Mesenchymal stem cell (in vitro differentiated cells and primary cell): ENCODE data around the gene HDGF.

Experiments used
- DNase-seq: peaks from one replicate; pipeline ENCODE4 v3.0.0-alpha.2; 2013
- H2AFZ ChIP-seq: one replicate; pipeline ENCODE4 v1.6.1; 2013; ENCODE audit warnings: low read depth, mild to moderate bottlenecking, control low read depth, inconsistent platforms, low read length, moderate library complexity
- H2AK5ac ChIP-seq: 2 replicates; pipeline ENCODE4 v1.6.1; 2013; ENCODE audit warnings: low read length, moderate library complexity, mild to moderate bottlenecking, inconsistent platforms; ENCODE audit not compliant: severe bottlenecking
- H2BK120ac ChIP-seq: one replicate; pipeline ENCODE4 v1.6.1; 2013; ENCODE audit warnings: low read depth, mild to moderate bottlenecking, inconsistent platforms, low read length, moderate library complexity
- H2BK12ac ChIP-seq, 2 experiments: one replicate each; pipeline ENCODE4 v1.6.1; 2013; ENCODE audit warnings: inconsistent platforms in 2 of 2, low read length in 2 of 2, mild to moderate bottlenecking in 2 of 2, moderate library complexity in 2 of 2, control low read depth in 1 of 2
- H2BK15ac ChIP-seq: one replicate; pipeline ENCODE4 v1.6.1; 2013; ENCODE audit warnings: mild to moderate bottlenecking, low read depth, inconsistent platforms; ENCODE audit not compliant: poor library complexity, severe bottlenecking
- H2BK5ac ChIP-seq: 2 replicates; pipeline ENCODE4 v1.6.1; 2013; ENCODE audit warnings: low read depth, mild to moderate bottlenecking, low read length, control low read depth, inconsistent platforms; ENCODE audit not compliant: poor library complexity, severe bottlenecking
- H3K14ac ChIP-seq, 2 experiments: one replicate each; pipeline ENCODE4 v1.6.1; 2013; ENCODE audit warnings: inconsistent platforms in 2 of 2, low read length in 2 of 2, control low read depth in 1 of 2, mild to moderate bottlenecking in 1 of 2, moderate library complexity in 1 of 2
- H3K18ac ChIP-seq, 2 experiments: one replicate each; pipeline ENCODE4 v1.6.1; 2013; ENCODE audit warnings: inconsistent platforms in 2 of 2, low read length in 2 of 2, control low read depth in 1 of 2, low read depth in 1 of 2, mild to moderate bottlenecking in 1 of 2
- H3K23ac ChIP-seq, 2 experiments: one replicate each; pipeline ENCODE4 v1.6.1; 2013; ENCODE audit warnings: inconsistent platforms in 2 of 2, low read length in 2 of 2, mild to moderate bottlenecking in 2 of 2, moderate library complexity in 2 of 2, control low read depth in 1 of 2
- H3K27ac ChIP-seq: 2 replicates; pipeline ENCODE4 v1.5.1; 2013; ENCODE audit warnings: mild to moderate bottlenecking, moderate library complexity, low read length, control low read depth, inconsistent platforms; ENCODE audit not compliant: poor library complexity, severe bottlenecking
- H3K27me3 ChIP-seq, 2 experiments: 2 replicates each; pipeline versions ENCODE4 v1.6.1 to v1.7.0; 2013; ENCODE audit warnings: low read length in 2 of 2, mild to moderate bottlenecking in 2 of 2, moderate library complexity in 2 of 2, control low read depth in 1 of 2, inconsistent platforms in 1 of 2; ENCODE audit not compliant: control insufficient read depth in 1 of 2, insufficient read depth in 1 of 2
- H3K36me3 ChIP-seq, 2 experiments: 2 replicates each; pipeline versions ENCODE4 v1.6.1 to v1.7.0; 2013; ENCODE audit warnings: low read length in 2 of 2, control low read depth in 1 of 2, inconsistent platforms in 1 of 2, low read depth in 1 of 2, mild to moderate bottlenecking in 1 of 2; ENCODE audit not compliant: insufficient read depth in 2 of 2, control insufficient read depth in 1 of 2
- H3K4ac ChIP-seq, 2 experiments: one replicate each; pipeline ENCODE4 v1.6.1; 2013; ENCODE audit warnings: inconsistent platforms in 2 of 2, low read length in 2 of 2, mild to moderate bottlenecking in 2 of 2, moderate library complexity in 2 of 2, control low read depth in 1 of 2, low read depth in 1 of 2
- H3K4me1 ChIP-seq: 2 replicates; pipeline ENCODE4 v1.6.1; 2013; ENCODE audit warnings: low read depth, low read length, control low read depth; ENCODE audit not compliant: control insufficient read depth, insufficient read depth
- H3K4me2 ChIP-seq: 2 replicates; pipeline ENCODE4 v1.6.1; 2013; ENCODE audit warnings: low read length, mild to moderate bottlenecking, inconsistent platforms; ENCODE audit not compliant: poor library complexity, severe bottlenecking
- H3K4me3 ChIP-seq, 2 experiments: 2 replicates each; pipeline versions ENCODE4 v1.5.1 to v1.7.0; 2013; ENCODE audit warnings: low read length in 2 of 2, mild to moderate bottlenecking in 2 of 2, control low read depth in 1 of 2, low read depth in 1 of 2; ENCODE audit not compliant: insufficient read depth in 1 of 2
- H3K79me1 ChIP-seq: replicated peaks from 2 replicates; pipeline ENCODE4 v1.6.1; 2013; ENCODE audit warnings: mild to moderate bottlenecking, control low read depth, low read length, inconsistent platforms; ENCODE audit not compliant: poor library complexity, severe bottlenecking
- H3K9ac ChIP-seq: 2 replicates; pipeline ENCODE4 v1.7.0; 2013; ENCODE audit warnings: mild to moderate bottlenecking, low read length, moderate library complexity
- H3K9me3 ChIP-seq: 2 replicates; pipeline ENCODE4 v1.7.0; 2013; ENCODE audit warnings: mild to moderate bottlenecking, low read length; ENCODE audit not compliant: control insufficient read depth
- H4K8ac ChIP-seq: one replicate; pipeline ENCODE4 v1.6.1; 2013; ENCODE audit warnings: inconsistent platforms, mild to moderate bottlenecking, low read length, moderate library complexity
- H4K91ac ChIP-seq: one replicate; pipeline ENCODE4 v1.6.1; 2013; ENCODE audit warnings: mild to moderate bottlenecking, low read length, inconsistent platforms
- WGBS: methylation state at CpG from one replicate; pipeline ENCODE4 v1.1.7; 2013; ENCODE audit warnings: mixed read lengths; 5-methylcytosine and 5-hydroxymethylcytosine counted together

Gene HDGF

DNA sequence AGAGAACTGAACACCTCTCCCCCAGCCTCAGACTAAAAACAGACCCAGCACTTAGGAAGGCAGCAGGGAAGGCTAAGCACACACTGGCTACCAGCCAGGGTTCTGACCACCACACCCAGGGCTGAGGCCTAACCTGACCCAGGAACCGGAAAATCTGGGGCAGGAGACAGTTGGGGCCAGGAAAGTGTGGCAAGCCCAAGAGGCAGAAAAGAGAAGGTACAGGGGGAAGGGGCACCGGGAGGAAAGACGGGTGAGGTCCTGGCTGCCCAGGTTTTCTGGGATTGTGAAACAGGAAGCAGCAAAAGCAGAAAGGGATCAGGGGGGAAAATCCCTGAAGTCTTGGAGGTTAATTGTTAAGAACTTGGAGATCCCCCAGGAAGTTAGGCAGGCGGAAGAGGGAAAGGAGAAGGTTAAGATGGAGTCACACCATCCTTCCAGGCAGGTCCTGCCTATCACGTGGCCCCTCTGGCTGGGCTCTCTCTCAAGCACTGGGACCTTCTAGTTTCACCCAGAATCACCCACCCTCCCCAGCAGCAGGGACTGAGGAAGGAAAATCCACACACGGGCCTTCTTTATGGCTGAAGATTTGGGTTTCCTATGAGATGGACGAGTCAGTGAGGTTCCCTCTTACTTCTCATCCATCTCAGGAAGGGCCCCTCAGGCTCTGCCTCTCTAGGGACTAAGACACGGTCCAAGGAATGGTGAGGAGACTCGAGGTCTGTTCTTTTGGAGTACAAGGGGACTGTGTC, 2.6 kb downstream of the HDGF start:
- no peaks in the 10 kb centered on the region for H3K27me3 ChIP-seq
- H2BK12ac ChIP-seq = peak overlapping the region; percentile 96 to 99
- H3K4me2 ChIP-seq = peak overlapping the region; percentile 90
- H3K79me1 ChIP-seq = peaks cover 3% of the 10 kb centered on the region
- peak overlapping the region in 1 of 2 experiments; percentile 90 for H3K4me3 ChIP-seq
- peak overlapping the region; percentile 94 for H3K9ac ChIP-seq
- peak overlapping the region; percentile 83 to 96 for H3K4ac ChIP-seq
- H3K14ac ChIP-seq = peak overlapping the region in 1 of 2 experiments; percentile 53
- H2AFZ ChIP-seq = no peak overlapping the region
- H2AK5ac ChIP-seq = peak overlapping the region; percentile 99
- H3K4me1 ChIP-seq = peaks cover 46% of the 10 kb centered on the region
- DNase-seq = peak; percentile 93
- H2BK5ac ChIP-seq = peak overlapping the region; percentile 85
- peak overlapping the region; percentile 87 for H4K91ac ChIP-seq
- H4K8ac ChIP-seq = peak overlapping the region; percentile 97
- peak overlapping the region; percentile 86 for H2BK15ac ChIP-seq
- H3K18ac ChIP-seq = peak overlapping the region; percentile 94 to 98
- peak overlapping the region; percentile 90 for H3K27ac ChIP-seq
- WGBS = 37% methylated on average over 6 of the region's 9 CpGs
- peaks cover 17 to 24% of the 10 kb centered on the region in 2 experiments for H3K36me3 ChIP-seq
- H3K23ac ChIP-seq = peak overlapping the region in 1 of 2 experiments; percentile 85
- H3K9me3 ChIP-seq = no peaks in the 10 kb centered on the region
- H2BK120ac ChIP-seq = peak overlapping the region; percentile 98

DNA sequence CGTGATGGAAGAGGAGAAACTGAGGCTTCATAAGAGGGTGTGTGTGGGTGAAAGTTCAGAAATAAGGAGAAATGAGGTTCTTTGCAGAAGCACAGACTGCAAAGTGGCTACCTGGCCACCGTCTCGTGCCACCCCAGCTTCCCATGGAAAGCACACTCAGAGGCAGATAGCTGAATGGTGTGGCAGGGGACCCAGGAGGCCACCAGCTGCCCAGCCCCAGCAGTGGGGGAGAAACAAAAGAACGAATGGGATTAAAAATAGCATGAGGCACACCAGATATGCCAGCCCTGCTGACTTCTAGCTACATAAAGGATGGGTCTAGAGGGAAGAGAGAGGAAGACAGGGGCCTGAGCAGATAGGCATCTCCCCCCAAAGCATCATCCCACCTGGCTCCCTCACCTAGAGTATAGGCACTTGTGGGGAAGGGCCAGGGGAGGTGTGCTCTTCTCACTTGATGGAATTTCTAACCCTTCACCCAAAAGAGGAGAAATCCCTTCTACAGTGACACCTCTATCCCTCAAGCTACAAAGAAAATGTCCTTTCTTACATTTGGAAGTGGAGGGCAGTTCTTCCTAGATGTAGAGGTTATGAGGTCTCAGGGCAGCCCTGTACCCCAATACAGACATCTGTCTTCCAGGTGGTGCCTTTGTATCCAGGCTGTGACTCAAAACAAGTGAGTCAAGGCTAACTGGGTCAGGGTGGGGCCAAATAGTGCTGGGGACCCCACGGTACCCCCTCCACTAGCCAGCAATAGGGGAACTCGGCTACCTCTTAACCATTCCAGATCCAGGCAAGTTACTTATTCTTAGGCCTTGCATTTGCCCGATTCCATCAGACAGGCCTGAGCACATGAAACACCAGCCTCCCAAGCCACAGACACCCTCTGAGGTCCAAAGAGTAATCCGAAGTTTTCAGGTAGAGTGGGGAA, 3.5 kb downstream of the HDGF start:
- Histone ChIP-seq H2BK120ac (peak overlapping the region; percentile 98), H3K27me3 (no peaks in the 10 kb centered on the region), H3K23ac (peak overlapping the region in 1 of 2 experiments; percentile 51), H4K8ac (peak overlapping the region; percentile 97), H3K14ac (peak overlapping the region in 1 of 2 experiments; percentile 90), H3K79me1 (peaks cover 4% of the 10 kb centered on the region), H4K91ac (peak overlapping the region; percentile 92), H3K27ac (peak overlapping the region; percentile 90), H3K18ac (peak overlapping the region; percentile 94 to 98), H2AFZ (no peak overlapping the region), H2AK5ac (peak overlapping the region; percentile 99), H3K4ac (peak overlapping the region; percentile 83 to 96), H2BK5ac (peak overlapping the region; percentile 91), H3K4me1 (peaks cover 45% of the 10 kb centered on the region), H3K9ac (peak overlapping the region; percentile 94), H3K9me3 (no peaks in the 10 kb centered on the region), H3K4me3 (peak overlapping the region in 1 of 2 experiments; percentile 90), H2BK15ac (peak overlapping the region; percentile 84), H3K4me2 (peak overlapping the region; percentile 90), H3K36me3 (peaks cover 25 to 32% of the 10 kb centered on the region in 2 experiments), H2BK12ac (peak overlapping the region; percentile 76 to 96)
- peak; percentile 40 for DNase-seq
- WGBS = 40% methylated on average over 8 of the region's 8 CpGs

DNA sequence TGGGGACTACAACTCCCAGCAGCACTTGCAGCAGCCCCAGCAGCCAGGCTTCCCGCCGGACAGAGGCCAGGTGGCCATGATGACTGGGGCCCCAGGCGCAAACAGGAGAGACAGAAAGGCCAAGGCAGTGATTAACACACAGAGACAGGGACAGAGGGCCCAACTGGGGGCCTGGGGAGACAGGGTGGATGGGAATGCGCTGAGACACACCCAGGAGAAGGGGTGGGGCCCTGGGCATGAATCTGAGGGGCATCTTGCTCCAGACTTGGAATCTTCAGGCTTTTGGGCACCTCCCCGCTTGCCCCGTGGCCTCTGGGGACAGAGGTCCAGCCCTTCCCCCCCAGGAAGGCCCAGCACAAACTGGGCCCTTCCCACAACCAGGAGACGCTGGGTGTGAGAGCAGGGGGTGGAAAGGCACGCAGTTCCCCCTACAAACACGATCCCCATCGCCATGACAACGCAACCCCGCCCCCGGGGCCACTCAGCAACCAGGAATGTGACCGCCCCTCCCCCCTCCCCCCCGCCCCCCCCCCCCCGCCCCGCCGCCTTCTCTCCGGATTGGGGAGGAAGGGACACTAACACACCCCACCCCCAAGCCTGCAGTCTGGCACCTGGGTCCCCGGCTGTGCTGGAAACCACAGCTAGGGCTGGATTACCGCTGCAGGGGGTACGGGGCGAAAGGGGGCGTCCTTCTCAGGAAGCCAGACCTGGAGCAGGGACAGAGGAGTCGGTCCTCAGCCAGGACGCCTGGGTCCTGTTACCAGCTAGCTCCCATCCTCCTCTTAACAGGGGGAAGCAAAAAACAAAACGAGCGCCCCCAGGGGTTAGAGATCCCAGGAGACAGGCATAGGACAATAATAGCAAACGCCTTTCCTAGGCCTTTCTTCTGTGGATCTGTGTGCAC, 4.5 kb downstream of the HDGF start:
- Histone ChIP-seq H3K18ac (peak overlapping the region; percentile 94 to 98), H2AFZ (no peak overlapping the region), H3K27me3 (no peaks in the 10 kb centered on the region), H3K4me1 (peaks cover 42% of the 10 kb centered on the region), H2AK5ac (peak overlapping the region; percentile 99), H4K91ac (peak overlapping the region; percentile 100), H2BK12ac (peak overlapping the region; percentile 76 to 96), H3K79me1 (peaks cover 7% of the 10 kb centered on the region), H2BK5ac (peak overlapping the region; percentile 97), H3K4ac (peak overlapping the region; percentile 94 to 98), H3K9ac (peak overlapping the region; percentile 99), H3K4me2 (peak overlapping the region; percentile 94), H3K36me3 (peaks cover 36 to 41% of the 10 kb centered on the region in 2 experiments), H2BK120ac (peak overlapping the region; percentile 98), H3K14ac (peak overlapping the region in 1 of 2 experiments; percentile 86), H3K27ac (peak overlapping the region; percentile 100), H3K9me3 (no peaks in the 10 kb centered on the region), H3K23ac (peak overlapping the region in 1 of 2 experiments; percentile 93), H2BK15ac (no peak overlapping the region), H4K8ac (peak overlapping the region; percentile 97), H3K4me3 (peak overlapping the region; percentile 39 to 90)
- WGBS = 0% methylated on average over 15 of the region's 29 CpGs
- peak; percentile 97 for DNase-seq
